B cell (primary cell): ENCODE measurements around the gene SEMA3A. TPM values are rescaled to one million over a fixed set of nuclear protein-coding genes. Genes with fewer than 3 reads are reported as not detected.

Experiments
- ATAC-seq: fragments of 200-7000 bp; cut with Tn5 transposase; one replicate; pipeline ENCODE4 v1.10.0; 2021; ENCODE audit warnings: low read depth, mild to moderate bottlenecking, moderate number of reproducible peaks, moderate library complexity
- CTCF ChIA-PET: fragments of 350-600 bp; sonication (Branson Sonifier 250); formaldehyde crosslinking; loops from one replicate; lab custom pipeline; 2021; ENCODE audit warnings: antibody characterized with exemption, inconsistent platforms; lab: Charles Lee
- POLR2A ChIA-PET: fragments of 350-600 bp; sonication (Branson Sonifier 250); formaldehyde crosslinking; loops from one replicate; lab custom pipeline; 2021; ENCODE audit warnings: antibody characterized with exemption; lab: Charles Lee
- DNase-seq: peaks from one replicate; pipeline ENCODE4 v3.0.0; 2013
- H2AFZ ChIP-seq: 2 replicates; pipeline ENCODE4 v1.6.1; 2012; ENCODE audit warnings: mild to moderate bottlenecking, low read depth, low read length; ENCODE audit not compliant: insufficient read depth, poor library complexity, severe bottlenecking
- H3K27ac ChIP-seq, 2 donors: 1 replicate in 1 of 2; 2 replicates in 1 of 2; pipeline ENCODE4 v1.5.1; 2012 to 2013; ENCODE audit warnings: low read length in 2 of 2, mild to moderate bottlenecking in 2 of 2, moderate library complexity in 1 of 2
- H3K27me3 ChIP-seq, 4 experiments: fragments of 200-600 bp in 1 of 4; sonication (generic) in 1 of 4; replicated peaks in 1 of 4; 1 replicate in 2 of 4; 2 replicates in 2 of 4; pipeline versions ENCODE4 v1.6.1 to v1.7.0; 2013 to 2016; ENCODE audit warnings: low read length in 3 of 4, mild to moderate bottlenecking in 2 of 4, mixed read lengths in 1 of 4, moderate library complexity in 1 of 4; ENCODE audit not compliant: insufficient read depth in 4 of 4, control insufficient read depth in 3 of 4; ENCODE audit errors: control extremely low read depth in 1 of 4
- H3K36me3 ChIP-seq, 2 experiments: replicated peaks in 1 of 2; 1 replicate in 1 of 2; 2 replicates in 1 of 2; pipeline versions ENCODE4 v1.6.1 to v1.7.1; 2013; ENCODE audit warnings: low read length in 1 of 2; ENCODE audit not compliant: insufficient read depth in 2 of 2, control insufficient read depth in 1 of 2; ENCODE audit errors: control extremely low read depth in 1 of 2, extremely low read depth in 1 of 2
- H3K4me1 ChIP-seq, 2 donors: fragments of 200-600 bp in 1 of 2; sonication (generic) in 1 of 2; 1 replicate in 1 of 2; 2 replicates in 1 of 2; pipeline versions ENCODE4 v1.5.1 to v1.6.1; 2013 to 2017; ENCODE audit warnings: low read length in 2 of 2; ENCODE audit not compliant: control insufficient read depth in 2 of 2, insufficient read depth in 2 of 2
- H3K4me2 ChIP-seq: replicated peaks from 2 replicates; pipeline ENCODE3; 2012; ENCODE audit warnings: mild to moderate bottlenecking, low read depth, low read length; ENCODE audit not compliant: poor library complexity, severe bottlenecking
- H3K4me3 ChIP-seq, 5 experiments: fragments of 200-600 bp in 1 of 5; sonication (generic) in 1 of 5; 1 replicate in 3 of 5; 2 replicates in 2 of 5; pipeline versions ENCODE4 v1.5.1 to v1.7.0; 2011 to 2016; ENCODE audit warnings: low read length in 4 of 5, mild to moderate bottlenecking in 4 of 5, low read depth in 2 of 5, control low read depth in 1 of 5, moderate library complexity in 1 of 5; ENCODE audit not compliant: insufficient read depth in 1 of 5; ENCODE audit errors: control extremely low read depth in 1 of 5, extremely low read depth in 1 of 5
- H3K79me2 ChIP-seq: fragments of 200-600 bp; sonication (generic); one replicate; pipeline ENCODE4 v1.6.0; 2016; ENCODE audit warnings: low read length; ENCODE audit not compliant: control insufficient read depth, insufficient read depth
- H3K9ac ChIP-seq: fragments of 200-600 bp; sonication (generic); 2 replicates; pipeline ENCODE4 v1.6.1; 2017; ENCODE audit warnings: mild to moderate bottlenecking, low read length, moderate library complexity
- H3K9me3 ChIP-seq, 3 donors: one replicate each; pipeline versions ENCODE4 v1.6.1 to v1.7.1; 2013; ENCODE audit warnings: low read length in 2 of 3; ENCODE audit not compliant: control insufficient read depth in 2 of 3, insufficient read depth in 1 of 3; ENCODE audit errors: control extremely low read depth in 1 of 3
- H4K20me1 ChIP-seq: 2 replicates; pipeline ENCODE4 v1.6.0; 2012; ENCODE audit warnings: mild to moderate bottlenecking, low read length; ENCODE audit not compliant: insufficient read depth, control insufficient read depth, poor library complexity, severe bottlenecking
- H3K27ac Mint-ChIP-seq: one replicate; pipeline ENCODE4 v1.8.0; 2021; ENCODE audit warnings: mixed read lengths
- H3K27me3 Mint-ChIP-seq: one replicate; pipeline ENCODE4 v1.8.0; 2021; ENCODE audit warnings: mixed read lengths
- H3K4me1 Mint-ChIP-seq: one replicate; pipeline ENCODE4 v1.8.0; 2021; ENCODE audit warnings: mixed read lengths
- H3K4me3 Mint-ChIP-seq: one replicate; pipeline ENCODE4 v1.8.0; 2021; ENCODE audit warnings: mixed read lengths
- H3K9me3 Mint-ChIP-seq: one replicate; pipeline ENCODE4 v1.8.0; 2022; ENCODE audit warnings: mixed read lengths; ENCODE audit not compliant: insufficient read depth
- CTCF ChIP-seq: fragments of 200-600 bp; IDR thresholded peaks from one replicate; pipeline ENCODE4 v1.8.0; 2022; ENCODE audit warnings: antibody characterized with exemption, mild to moderate bottlenecking
- EZH2 ChIP-seq: IDR thresholded peaks from 2 replicates; pipeline ENCODE4 v1.6.1; 2012; ENCODE audit warnings: borderline replicate concordance, low read depth, mild to moderate bottlenecking, moderate library complexity, low read length; ENCODE audit not compliant: insufficient read depth, poor library complexity, severe bottlenecking
- WGBS: methylation state at CpG from one replicate; pipeline ENCODE4 v1.1.5; 2013; ENCODE audit warnings: missing lambda C conversion rate; ENCODE audit not compliant: insufficient coverage; 5-methylcytosine and 5-hydroxymethylcytosine counted together
- intact Hi-C: fragments of 100-400 bp; cut with micrococcal nuclease; formaldehyde crosslinking; loops from one replicate; pipeline ENCODE4 v1.10.0; 2022
- polyA plus RNA-seq: library from polyadenylated mRNA; depleted of rRNA; stranded (reverse); fragments of >200 nt; gene quantifications from 2 replicates; pipeline ENCODE4 v1.2.3, GENCODE V29; 2012
- total RNA-seq, 2 donors: library from RNA; stranded (reverse); fragments of 120-200 nt in 1 of 2; gene quantifications; 1 replicate in 1 of 2; 2 replicates in 1 of 2; pipeline versions ENCODE4 v1.2.3 to v1.2.4, GENCODE V29; 2013 to 2022

The SEMA3A gene
- total and polyA plus RNA-seq, 2 donors (not counting 1 experiment from before 2014, with no cell fraction given), result not detected

GRCh38 chr7:84136809-84137208 lies 57.8 kb downstream of the SEMA3A start:
- Mint-ChIP-seq H3K27me3 (no peaks in the 10 kb centered on the region), H3K4me1 (no peaks in the 10 kb centered on the region)

GRCh38 chr7:84136336-84136735 lies 58.3 kb downstream of the SEMA3A start:
- H4K20me1 ChIP-seq, result no peaks in the 10 kb centered on the region
- intact Hi-C loops, result no loop called here

More at GRCh38 chr7:84136809-84137208, 57.8 kb downstream of the SEMA3A start:
- H3K4me1 ChIP-seq, result no peaks in the 10 kb centered on the region
- H3K9me3 Mint-ChIP-seq, result no peaks in the 10 kb centered on the region
- no peak overlapping the region for H3K4me3 Mint-ChIP-seq
- ChIA-PET POLR2A (no interaction called here), CTCF (no interaction called here)
- 95% methylated on average over 3 of the region's 3 CpGs for WGBS
- intact Hi-C loops, result no loop called here
- H3K4me3 ChIP-seq, result no peak overlapping the region
- no peak overlapping the region for H3K27ac ChIP-seq
- H3K9ac ChIP-seq, result no peak overlapping the region
- H3K27me3 ChIP-seq, result no peaks in the 10 kb centered on the region
- TF ChIP-seq EZH2, result no peak
- TF ChIP-seq CTCF, result no peak
- no peaks in the 10 kb centered on the region for H3K9me3 ChIP-seq
- no peak overlapping the region for H3K27ac Mint-ChIP-seq
- H4K20me1 ChIP-seq, result no peaks in the 10 kb centered on the region
- H2AFZ ChIP-seq, result no peak overlapping the region
- ATAC-seq, result no peak
- DNase-seq, result no peak
- no peaks in the 10 kb centered on the region for H3K79me2 ChIP-seq
- no peaks in the 10 kb centered on the region for H3K36me3 ChIP-seq
- H3K4me2 ChIP-seq, result no peak overlapping the region

More at GRCh38 chr7:84136336-84136735, 58.3 kb downstream of the SEMA3A start:
- TF ChIP-seq CTCF (no peak), EZH2 (no peak)
- Mint-ChIP-seq H3K27me3 (no peaks in the 10 kb centered on the region), H3K4me1 (no peaks in the 10 kb centered on the region), H3K4me3 (no peak overlapping the region), H3K27ac (no peak overlapping the region), H3K9me3 (no peaks in the 10 kb centered on the region)
- no peaks in the 10 kb centered on the region for H3K36me3 ChIP-seq
- H3K4me1 ChIP-seq, result no peaks in the 10 kb centered on the region
- no peak for DNase-seq
- ChIA-PET POLR2A (no interaction called here), CTCF (no interaction called here)
- H3K9me3 ChIP-seq, result no peaks in the 10 kb centered on the region
- H3K4me3 ChIP-seq, result no peak overlapping the region
- no peak overlapping the region for H3K27ac ChIP-seq
- H3K27me3 ChIP-seq, result no peaks in the 10 kb centered on the region
- H2AFZ ChIP-seq, result no peak overlapping the region
- ATAC-seq, result no peak
- no peaks in the 10 kb centered on the region for H3K79me2 ChIP-seq
- WGBS, result 84% methylated on average over 2 of the region's 3 CpGs
- no peak overlapping the region for H3K4me2 ChIP-seq
- H3K9ac ChIP-seq, result no peak overlapping the region
